K562 (cell line): ENCODE data around the gene PTGES3. TPM values are rescaled to one million over a fixed set of nuclear protein-coding genes. Genes with fewer than 3 reads are reported as not detected.
A peak's percentile ranks its signal among the peaks of the same experiment; 100 is the strongest.

Experiments used
- BRD9 ChIP-seq: fragments of 450-650 bp; IDR thresholded peaks from 2 replicates; pipeline ENCODE4 v1.6.1; 2018; ENCODE audit warnings: low read depth; ENCODE audit not compliant: partially characterized antibody
- DIDO1 ChIP-seq: fragments of 450-650 bp; IDR thresholded peaks from 2 replicates; pipeline ENCODE4 v1.6.1; 2016; ENCODE audit warnings: low read depth, missing biosample characterization, missing genetic modification characterization
- HDGF ChIP-seq: fragments of 450-650 bp; IDR thresholded peaks from 2 replicates; pipeline ENCODE4 v1.6.1; 2016
- KAT7 ChIP-seq: sonication (generic); formaldehyde crosslinking; IDR thresholded peaks from 2 replicates; pipeline ENCODE4 v1.8.0; 2022; ENCODE audit warnings: missing genetic modification reagents, mild to moderate bottlenecking, borderline replicate concordance
- SMARCA5 ChIP-seq: fragments of 450-650 bp; IDR thresholded peaks from 2 replicates; pipeline ENCODE4 v1.6.1; 2016
- TEAD4 ChIP-seq, 2 experiments: sonication (generic) in 1 of 2; formaldehyde crosslinking in 1 of 2; IDR thresholded peaks; 2 replicates each; pipeline versions ENCODE4 v1.6.1 to v1.8.0; 2012 to 2022; ENCODE audit warnings: borderline replicate concordance in 1 of 2, inconsistent platforms in 1 of 2, low read length in 1 of 2, mild to moderate bottlenecking in 1 of 2, missing genetic modification reagents in 1 of 2
- ZNF3 ChIP-seq: fragments of 250-450 bp; sonication (Bioruptor Pico); IDR thresholded peaks from 2 replicates; pipeline ENCODE4 v1.5.0; 2021; ENCODE audit warnings: mild to moderate bottlenecking, moderate library complexity
- ZNF347 ChIP-seq: fragments of 450-650 bp; formaldehyde crosslinking; IDR thresholded peaks from 2 replicates; pipeline ENCODE4 v1.4.0; 2020; ENCODE audit warnings: low read depth, mild to moderate bottlenecking, moderate library complexity
- ZNF717 ChIP-seq: fragments of 250-450 bp; sonication (Bioruptor Pico); IDR thresholded peaks from 2 replicates; pipeline ENCODE4 v1.5.0; 2021
- polyA plus RNA-seq, 8 experiments: library from polyadenylated mRNA; depleted of rRNA in 4 of 8; stranded (reverse) in 5 of 8; unstranded in 3 of 8; fragments of >200 nt; fragmentation: Nextera tagmentation in 2 of 8; fragmentation: Illumina TruSeq in 1 of 8; extraction: Ambion mirVana in 2 of 8; extraction: Trizol in 1 of 8; gene quantifications; 2 replicates each; pipeline versions ENCODE4 v1.2.1 to v1.2.3, GENCODE V29; 2011 to 2014; ENCODE audit warnings: inconsistent platforms in 1 of 8, missing spikeins in 1 of 8
- total RNA-seq, 7 experiments: library from RNA; depleted of rRNA in 6 of 7; stranded (reverse); fragments of >200 nt in 6 of 7; fragmentation: Illumina TruSeq in 2 of 7; extraction: Trizol in 2 of 7; gene quantifications; 2 replicates each; pipeline versions ENCODE4 v1.2.1 to v1.2.3, GENCODE V29; 2011 to 2021; ENCODE audit warnings: low replicate concordance in 1 of 7
- TF ChIP-seq, protein P1 (sequence below): sonication (generic); formaldehyde crosslinking; IDR thresholded peaks from 2 replicates; pipeline ENCODE4 v1.8.0; 2022; ENCODE audit warnings: mild to moderate bottlenecking, missing genetic modification reagents
- TF ChIP-seq, protein P2 (sequence below), 2 experiments: fragments of 450-650 bp in 1 of 2; IDR thresholded peaks; 2 replicates each; pipeline ENCODE4 v1.6.1; 2011 to 2017; ENCODE audit warnings: low read depth in 2 of 2, antibody characterized with exemption in 1 of 2, borderline replicate concordance in 1 of 2, low read length in 1 of 2, mild to moderate bottlenecking in 1 of 2, mixed read lengths in 1 of 2; ENCODE audit not compliant: control insufficient read depth in 1 of 2
- TF ChIP-seq, protein P3 (sequence below), 2 experiments: fragments of 450-650 bp; IDR thresholded peaks; 2 replicates each; pipeline ENCODE4 v1.6.1; 2016
- TF ChIP-seq, protein P4 (sequence below): fragments of 450-650 bp; IDR thresholded peaks from 2 replicates; pipeline ENCODE4 v1.6.1; 2016
- TF ChIP-seq, protein P5 (sequence below): IDR thresholded peaks from 2 replicates; pipeline ENCODE4 v1.6.1; 2011; ENCODE audit warnings: borderline replicate concordance, low read depth, mild to moderate bottlenecking, moderate library complexity, low read length; ENCODE audit not compliant: insufficient read depth, poor library complexity, severe bottlenecking
- TF ChIP-seq, protein P6 (sequence below), 3 experiments: fragments of 200-800 bp in 1 of 3; sonication (Bioruptor generic) in 1 of 3; sonication (generic) in 1 of 3; formaldehyde crosslinking in 1 of 3; IDR thresholded peaks; 2 replicates each; pipeline versions ENCODE4 v1.6.1 to v1.8.0; 2016 to 2022; ENCODE audit warnings: mild to moderate bottlenecking in 2 of 3, missing compliant biosample characterization in 2 of 3, missing genetic modification characterization in 2 of 3, missing genetic modification reagents in 1 of 3

The PTGES3 gene
- total and polyA plus RNA-seq, 9 of the 15 experiments (the other 6 are each of a cell fraction or from before 2014, with no cell fraction given) = 163 to 501 (median 213) TPM

DNA sequence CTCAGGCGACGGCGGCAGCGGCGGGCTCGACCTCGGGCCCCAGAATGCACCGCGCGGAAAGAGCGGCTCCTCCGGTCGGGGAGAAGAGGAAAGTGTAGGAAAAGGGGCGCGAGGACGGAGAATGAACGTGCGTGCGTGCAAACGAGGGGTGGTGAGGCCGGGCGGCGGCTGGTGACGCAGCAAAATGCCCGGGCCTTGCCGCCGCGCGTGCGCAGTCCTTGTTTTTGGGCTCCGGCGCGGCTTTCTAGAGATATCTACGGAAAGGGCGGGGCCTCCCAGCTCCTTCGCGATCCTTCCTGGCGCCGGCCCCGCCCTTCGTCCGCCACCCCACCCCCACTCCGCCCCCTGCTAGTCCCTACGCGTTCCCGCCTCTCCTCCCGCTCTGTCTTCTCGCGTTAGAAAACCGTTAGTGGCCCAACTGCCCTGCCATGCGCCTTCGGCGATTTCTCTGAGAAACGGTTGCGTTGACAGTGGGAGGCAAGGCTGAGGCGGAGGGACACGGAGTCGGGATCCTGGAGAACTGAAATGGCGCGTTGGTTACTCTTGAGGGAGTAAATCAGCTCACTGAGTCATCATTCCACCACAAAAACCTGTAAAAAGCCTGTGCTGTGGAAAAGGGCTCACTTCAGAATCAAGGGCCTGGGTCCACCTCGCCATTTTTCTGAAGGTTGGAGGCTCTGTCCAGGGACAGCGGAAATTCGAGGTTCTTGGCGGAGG lies at the start of gene PTGES3 (continued):
- no peak for TF ChIP-seq ZNF347 (CRISPR knock-in tag)
- TF ChIP-seq, protein P1, sequence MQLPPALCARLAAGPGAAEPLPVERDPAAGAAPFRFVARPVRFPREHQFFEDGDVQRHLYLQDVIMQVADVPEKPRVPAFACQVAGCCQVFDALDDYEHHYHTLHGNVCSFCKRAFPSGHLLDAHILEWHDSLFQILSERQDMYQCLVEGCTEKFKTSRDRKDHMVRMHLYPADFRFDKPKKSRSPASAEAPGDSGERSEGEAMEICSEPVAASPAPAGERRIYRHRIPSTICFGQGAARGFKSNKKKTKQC = no peak; the same call in 1 of the 2 replicates
- TF ChIP-seq, protein P2, sequence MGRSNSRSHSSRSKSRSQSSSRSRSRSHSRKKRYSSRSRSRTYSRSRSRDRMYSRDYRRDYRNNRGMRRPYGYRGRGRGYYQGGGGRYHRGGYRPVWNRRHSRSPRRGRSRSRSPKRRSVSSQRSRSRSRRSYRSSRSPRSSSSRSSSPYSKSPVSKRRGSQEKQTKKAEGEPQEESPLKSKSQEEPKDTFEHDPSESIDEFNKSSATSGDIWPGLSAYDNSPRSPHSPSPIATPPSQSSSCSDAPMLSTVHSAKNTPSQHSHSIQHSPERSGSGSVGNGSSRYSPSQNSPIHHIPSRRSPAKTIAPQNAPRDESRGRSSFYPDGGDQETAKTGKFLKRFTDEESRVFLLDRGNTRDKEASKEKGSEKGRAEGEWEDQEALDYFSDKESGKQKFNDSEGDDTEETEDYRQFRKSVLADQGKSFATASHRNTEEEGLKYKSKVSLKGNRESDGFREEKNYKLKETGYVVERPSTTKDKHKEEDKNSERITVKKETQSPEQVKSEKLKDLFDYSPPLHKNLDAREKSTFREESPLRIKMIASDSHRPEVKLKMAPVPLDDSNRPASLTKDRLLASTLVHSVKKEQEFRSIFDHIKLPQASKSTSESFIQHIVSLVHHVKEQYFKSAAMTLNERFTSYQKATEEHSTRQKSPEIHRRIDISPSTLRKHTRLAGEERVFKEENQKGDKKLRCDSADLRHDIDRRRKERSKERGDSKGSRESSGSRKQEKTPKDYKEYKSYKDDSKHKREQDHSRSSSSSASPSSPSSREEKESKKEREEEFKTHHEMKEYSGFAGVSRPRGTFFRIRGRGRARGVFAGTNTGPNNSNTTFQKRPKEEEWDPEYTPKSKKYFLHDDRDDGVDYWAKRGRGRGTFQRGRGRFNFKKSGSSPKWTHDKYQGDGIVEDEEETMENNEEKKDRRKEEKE (IDR thresholded peaks at IDR 0.05; ENCODE audit: borderline replicate concordance in 1 of 2, control insufficient read depth in 1 of 2, low read depth in 2 of 2, low read length in 1 of 2) = peak in 1 of 2 experiments; percentile 69; a peak in 2 of 4 replicates
- TF ChIP-seq, protein P3, sequence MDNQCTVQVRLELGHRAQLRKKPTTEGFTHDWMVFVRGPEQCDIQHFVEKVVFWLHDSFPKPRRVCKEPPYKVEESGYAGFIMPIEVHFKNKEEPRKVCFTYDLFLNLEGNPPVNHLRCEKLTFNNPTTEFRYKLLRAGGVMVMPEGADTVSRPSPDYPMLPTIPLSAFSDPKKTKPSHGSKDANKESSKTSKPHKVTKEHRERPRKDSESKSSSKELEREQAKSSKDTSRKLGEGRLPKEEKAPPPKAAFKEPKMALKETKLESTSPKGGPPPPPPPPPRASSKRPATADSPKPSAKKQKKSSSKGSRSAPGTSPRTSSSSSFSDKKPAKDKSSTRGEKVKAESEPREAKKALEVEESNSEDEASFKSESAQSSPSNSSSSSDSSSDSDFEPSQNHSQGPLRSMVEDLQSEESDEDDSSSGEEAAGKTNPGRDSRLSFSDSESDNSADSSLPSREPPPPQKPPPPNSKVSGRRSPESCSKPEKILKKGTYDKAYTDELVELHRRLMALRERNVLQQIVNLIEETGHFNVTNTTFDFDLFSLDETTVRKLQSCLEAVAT (IDR thresholded peaks at IDR 0.05) = peak in 1 of 2 experiments; percentile 52; a peak in 2 of 4 replicates
- TF ChIP-seq, protein P4, sequence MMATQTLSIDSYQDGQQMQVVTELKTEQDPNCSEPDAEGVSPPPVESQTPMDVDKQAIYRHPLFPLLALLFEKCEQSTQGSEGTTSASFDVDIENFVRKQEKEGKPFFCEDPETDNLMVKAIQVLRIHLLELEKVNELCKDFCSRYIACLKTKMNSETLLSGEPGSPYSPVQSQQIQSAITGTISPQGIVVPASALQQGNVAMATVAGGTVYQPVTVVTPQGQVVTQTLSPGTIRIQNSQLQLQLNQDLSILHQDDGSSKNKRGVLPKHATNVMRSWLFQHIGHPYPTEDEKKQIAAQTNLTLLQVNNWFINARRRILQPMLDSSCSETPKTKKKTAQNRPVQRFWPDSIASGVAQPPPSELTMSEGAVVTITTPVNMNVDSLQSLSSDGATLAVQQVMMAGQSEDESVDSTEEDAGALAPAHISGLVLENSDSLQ = 0 out of 2 replicates have a peak, but pooled peaks have one; percentile 15
- TF ChIP-seq SMARCA5 = peak; percentile 53; the same call in 1 of the 2 replicates
- TF ChIP-seq KAT7 (CRISPR knock-in tag) = no peak
- TF ChIP-seq BRD9 = peak; percentile 95
- peak; percentile 18; the same call in 1 of the 2 replicates for TF ChIP-seq HDGF
- 0 out of 2 replicates have a peak, but pooled peaks have one; percentile 41 for TF ChIP-seq ZNF3 (CRISPR knock-in tag)
- TF ChIP-seq, protein P5, sequence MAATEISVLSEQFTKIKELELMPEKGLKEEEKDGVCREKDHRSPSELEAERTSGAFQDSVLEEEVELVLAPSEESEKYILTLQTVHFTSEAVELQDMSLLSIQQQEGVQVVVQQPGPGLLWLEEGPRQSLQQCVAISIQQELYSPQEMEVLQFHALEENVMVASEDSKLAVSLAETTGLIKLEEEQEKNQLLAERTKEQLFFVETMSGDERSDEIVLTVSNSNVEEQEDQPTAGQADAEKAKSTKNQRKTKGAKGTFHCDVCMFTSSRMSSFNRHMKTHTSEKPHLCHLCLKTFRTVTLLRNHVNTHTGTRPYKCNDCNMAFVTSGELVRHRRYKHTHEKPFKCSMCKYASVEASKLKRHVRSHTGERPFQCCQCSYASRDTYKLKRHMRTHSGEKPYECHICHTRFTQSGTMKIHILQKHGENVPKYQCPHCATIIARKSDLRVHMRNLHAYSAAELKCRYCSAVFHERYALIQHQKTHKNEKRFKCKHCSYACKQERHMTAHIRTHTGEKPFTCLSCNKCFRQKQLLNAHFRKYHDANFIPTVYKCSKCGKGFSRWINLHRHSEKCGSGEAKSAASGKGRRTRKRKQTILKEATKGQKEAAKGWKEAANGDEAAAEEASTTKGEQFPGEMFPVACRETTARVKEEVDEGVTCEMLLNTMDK = no peak
- TF ChIP-seq DIDO1 (tag) = no peak
- TF ChIP-seq, protein P6, sequence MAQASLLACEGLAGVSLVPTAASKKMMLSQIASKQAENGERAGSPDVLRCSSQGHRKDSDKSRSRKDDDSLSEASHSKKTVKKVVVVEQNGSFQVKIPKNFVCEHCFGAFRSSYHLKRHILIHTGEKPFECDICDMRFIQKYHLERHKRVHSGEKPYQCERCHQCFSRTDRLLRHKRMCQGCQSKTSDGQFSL (CRISPR knock-in tag; IDR thresholded peaks at IDR 0.05) = peak; percentile 13; the same call in 1 of the 2 replicates
- TF ChIP-seq, protein P6 (tag; IDR thresholded peaks at IDR 0.05) = no peak
- TF ChIP-seq ZNF717 (CRISPR knock-in tag) = 0 out of 2 replicates have a peak, but pooled peaks have one; percentile 50
- TF ChIP-seq TEAD4 (IDR thresholded peaks at IDR 0.05; ENCODE audit: low read length) = no peak; the same call in none of the 2 replicates
- TF ChIP-seq TEAD4 (CRISPR knock-in tag; IDR thresholded peaks at IDR 0.05; ENCODE audit: borderline replicate concordance) = no peak; the same call in 1 of the 2 replicates
